ENCODE measurements around the gene SCAP.

The SCAP gene

GRCh38 chr3:47433796-47434195 is 41.9 kb downstream of the SCAP start:
- Histone ChIP-seq H3K36me3 (ENCODE audit: insufficient read depth, low read length) (peaks cover 3% of the 10 kb centered on the region; the same call in 1 of the 2 replicates), H3K9ac (ENCODE audit: insufficient read length) (no peak overlapping the region), H3K9me3 (ENCODE audit: low read depth, low read length) (no peaks in the 10 kb centered on the region), H3K4me3 (no peak overlapping the region), H3K27ac (no peak overlapping the region)
- TF ChIP-seq FOXP2 (optimal IDR thresholded peaks at IDR 0.05; ENCODE audit: control extremely low read depth, extremely low read length, insufficient read depth): no peak
- TF ChIP-seq POLR2AphosphoS5 (IDR thresholded peaks at IDR 0.05; ENCODE audit: borderline replicate concordance, low read depth, low read length): no peak
- TF ChIP-seq EZH2 (IDR thresholded peaks at IDR 0.05): no peak
- DNase-seq (ENCODE audit: low read depth, low spot score): no peak

- no peak for DNase-seq (ENCODE audit: low read depth, low spot score)
- H3K9ac ChIP-seq (ENCODE audit: insufficient read length): no peak overlapping the region
- H3K4me3 ChIP-seq: no peak overlapping the region
- no peak for TF ChIP-seq POLR2AphosphoS5 (IDR thresholded peaks at IDR 0.05; ENCODE audit: borderline replicate concordance, low read depth, low read length)
- TF ChIP-seq EZH2 (IDR thresholded peaks at IDR 0.05): no peak
- no peak for TF ChIP-seq FOXP2 (optimal IDR thresholded peaks at IDR 0.05; ENCODE audit: control extremely low read depth, extremely low read length, insufficient read depth)
- H3K27ac ChIP-seq: no peak overlapping the region
- peaks cover 3% of the 10 kb centered on the region; the same call in 1 of the 2 replicates for H3K36me3 ChIP-seq (ENCODE audit: insufficient read depth, low read length)
- H3K9me3 ChIP-seq (ENCODE audit: low read depth, low read length): no peaks in the 10 kb centered on the region
Measured at GRCh38 chr3:47432673-47433072, 43.1 kb downstream of the SCAP start.

- no peak overlapping the region for H3K9ac ChIP-seq (ENCODE audit: insufficient read length)
- H3K36me3 ChIP-seq (ENCODE audit: insufficient read depth, low read length): peaks cover 3% of the 10 kb centered on the region; the same call in 1 of the 2 replicates
- TF ChIP-seq EZH2 (IDR thresholded peaks at IDR 0.05) (no peak), FOXP2 (optimal IDR thresholded peaks at IDR 0.05; ENCODE audit: control extremely low read depth, extremely low read length, insufficient read depth) (no peak), POLR2AphosphoS5 (IDR thresholded peaks at IDR 0.05; ENCODE audit: borderline replicate concordance, low read depth, low read length) (no peak)
- no peaks in the 10 kb centered on the region for H3K9me3 ChIP-seq (ENCODE audit: low read depth, low read length)
- H3K4me3 ChIP-seq: no peak overlapping the region
- no peak overlapping the region for H3K27ac ChIP-seq
- no peak for DNase-seq (ENCODE audit: low read depth, low spot score)
Measured at GRCh38 chr3:47431225-47431624, 44.5 kb downstream of the SCAP start.

GRCh38 chr3:47430606-47431005 is 45.1 kb downstream of the SCAP start:
- H3K9me3 ChIP-seq (ENCODE audit: low read depth, low read length): no peaks in the 10 kb centered on the region
- no peak overlapping the region for H3K27ac ChIP-seq
- H3K4me3 ChIP-seq: no peak overlapping the region
- no peak for TF ChIP-seq EZH2 (IDR thresholded peaks at IDR 0.05)
- no peak for TF ChIP-seq POLR2AphosphoS5 (IDR thresholded peaks at IDR 0.05; ENCODE audit: borderline replicate concordance, low read depth, low read length)
- TF ChIP-seq FOXP2 (optimal IDR thresholded peaks at IDR 0.05; ENCODE audit: control extremely low read depth, extremely low read length, insufficient read depth): no peak
- peaks cover 3% of the 10 kb centered on the region; the same call in 1 of the 2 replicates for H3K36me3 ChIP-seq (ENCODE audit: insufficient read depth, low read length)
- DNase-seq (ENCODE audit: low read depth, low spot score): no peak
- H3K9ac ChIP-seq (ENCODE audit: insufficient read length): no peak overlapping the region

- H3K27ac ChIP-seq: no peak overlapping the region
- no peak overlapping the region for H3K9ac ChIP-seq (ENCODE audit: insufficient read length)
- no peak for DNase-seq (ENCODE audit: low read depth, low spot score)
- no peaks in the 10 kb centered on the region; the same call in 1 of the 2 replicates for H3K36me3 ChIP-seq (ENCODE audit: insufficient read depth, low read length)
- TF ChIP-seq POLR2AphosphoS5 (IDR thresholded peaks at IDR 0.05; ENCODE audit: borderline replicate concordance, low read depth, low read length) (no peak), FOXP2 (optimal IDR thresholded peaks at IDR 0.05; ENCODE audit: control extremely low read depth, extremely low read length, insufficient read depth) (no peak), EZH2 (IDR thresholded peaks at IDR 0.05) (no peak)
- no peaks in the 10 kb centered on the region for H3K9me3 ChIP-seq (ENCODE audit: low read depth, low read length)
- H3K4me3 ChIP-seq: no peak overlapping the region
Measured at GRCh38 chr3:47429476-47430270, 46.1 kb downstream of the SCAP start.

DNA sequence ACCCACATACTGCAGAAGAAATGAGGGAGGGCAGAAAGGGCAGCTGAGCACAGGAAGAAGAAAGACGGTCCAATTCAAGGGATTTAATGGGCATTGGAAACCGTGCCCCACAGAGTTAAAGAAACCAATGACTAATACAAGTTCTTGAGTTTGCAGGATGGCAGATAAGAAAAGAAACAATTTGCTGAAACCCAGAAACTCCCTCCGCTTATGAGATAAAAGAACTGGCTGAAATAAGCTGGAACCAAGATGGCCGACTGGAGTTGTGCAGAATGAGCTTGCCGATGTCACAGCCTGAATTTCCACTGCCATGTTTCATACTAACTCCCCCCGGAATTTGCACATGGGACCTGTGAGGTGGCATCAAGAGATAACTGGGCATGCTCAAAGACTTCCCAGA is 47.1 kb downstream of the SCAP start:
- Histone ChIP-seq H3K9me3 (ENCODE audit: low read depth, low read length) (no peaks in the 10 kb centered on the region), H3K4me3 (no peak overlapping the region), H3K9ac (ENCODE audit: insufficient read length) (no peak overlapping the region), H3K27ac (no peak overlapping the region), H3K36me3 (ENCODE audit: insufficient read depth, low read length) (no peaks in the 10 kb centered on the region; the same call in 1 of the 2 replicates)
- TF ChIP-seq FOXP2 (optimal IDR thresholded peaks at IDR 0.05; ENCODE audit: control extremely low read depth, extremely low read length, insufficient read depth) (no peak), POLR2AphosphoS5 (IDR thresholded peaks at IDR 0.05; ENCODE audit: borderline replicate concordance, low read depth, low read length) (no peak), EZH2 (IDR thresholded peaks at IDR 0.05) (no peak)
- DNase-seq (ENCODE audit: low read depth, low spot score): no peak

DNA sequence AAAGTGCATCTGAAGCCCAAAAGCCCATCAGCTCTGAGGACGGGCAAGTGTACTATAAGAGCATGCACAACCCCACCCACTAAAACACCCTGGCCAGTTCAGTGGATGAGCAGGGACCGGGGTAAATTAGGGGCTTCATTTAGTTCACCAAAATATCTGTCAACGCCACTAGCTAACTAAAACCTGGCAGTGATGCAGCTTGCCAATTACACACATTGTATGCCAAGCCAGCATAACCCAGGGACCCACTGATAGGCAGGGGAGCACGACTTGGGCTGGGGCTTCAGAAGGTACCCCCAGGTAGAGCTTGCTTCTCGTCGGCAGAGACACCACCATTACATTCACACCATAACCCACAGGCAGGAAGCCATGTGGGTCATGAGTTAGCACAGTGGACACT is 47.9 kb downstream of the SCAP start:
- H3K9ac ChIP-seq (ENCODE audit: insufficient read length): no peak overlapping the region
- H3K9me3 ChIP-seq (ENCODE audit: low read depth, low read length): no peaks in the 10 kb centered on the region
- no peak for DNase-seq (ENCODE audit: low read depth, low spot score)
- no peak overlapping the region for H3K27ac ChIP-seq
- TF ChIP-seq FOXP2 (optimal IDR thresholded peaks at IDR 0.05; ENCODE audit: control extremely low read depth, extremely low read length, insufficient read depth) (no peak), EZH2 (IDR thresholded peaks at IDR 0.05) (no peak), POLR2AphosphoS5 (IDR thresholded peaks at IDR 0.05; ENCODE audit: borderline replicate concordance, low read depth, low read length) (no peak)
- no peak overlapping the region for H3K4me3 ChIP-seq
- H3K36me3 ChIP-seq (ENCODE audit: insufficient read depth, low read length): no peaks in the 10 kb centered on the region; the same call in 1 of the 2 replicates

- H3K9ac ChIP-seq (ENCODE audit: insufficient read length): no peak overlapping the region
- no peak overlapping the region for H3K27ac ChIP-seq
- H3K9me3 ChIP-seq (ENCODE audit: low read depth, low read length): no peaks in the 10 kb centered on the region
- H3K4me3 ChIP-seq: no peak overlapping the region
- TF ChIP-seq EZH2 (IDR thresholded peaks at IDR 0.05) (no peak), FOXP2 (optimal IDR thresholded peaks at IDR 0.05; ENCODE audit: control extremely low read depth, extremely low read length, insufficient read depth) (no peak), POLR2AphosphoS5 (IDR thresholded peaks at IDR 0.05; ENCODE audit: borderline replicate concordance, low read depth, low read length) (no peak)
- no peaks in the 10 kb centered on the region; the same call in 1 of the 2 replicates for H3K36me3 ChIP-seq (ENCODE audit: insufficient read depth, low read length)
- no peak for DNase-seq (ENCODE audit: low read depth, low spot score)
Measured at GRCh38 chr3:47425959-47426358, 49.8 kb downstream of the SCAP start.

Measured in SK-N-MC (cell line).